Osteocyte (in vitro differentiated cells): ENCODE measurements around the gene PLCH2. TPM values are rescaled to one million over a fixed set of nuclear protein-coding genes. Genes with fewer than 3 reads are reported as not detected.

Experiments used
- DNase-seq: peaks from one replicate; pipeline ENCODE4 v3.0.0; 2021; ENCODE audit warnings: mixed read lengths; ENCODE audit not compliant: unreplicated experiment; ENCODE audit errors: extremely low spot score
- H3K27ac Mint-ChIP-seq: one replicate; pipeline ENCODE4 v1.8.0; 2021; ENCODE audit warnings: mild to moderate bottlenecking, mixed read lengths; ENCODE audit not compliant: unreplicated experiment
- H3K27me3 Mint-ChIP-seq: one replicate; pipeline ENCODE4 v1.8.0; 2021; ENCODE audit warnings: mixed read lengths; ENCODE audit not compliant: unreplicated experiment
- H3K36me3 Mint-ChIP-seq: one replicate; pipeline ENCODE4 v1.8.0; 2021; ENCODE audit warnings: mixed read lengths; ENCODE audit not compliant: unreplicated experiment
- H3K4me1 Mint-ChIP-seq: one replicate; pipeline ENCODE4 v1.8.0; 2021; ENCODE audit warnings: mixed read lengths; ENCODE audit not compliant: unreplicated experiment
- H3K4me3 Mint-ChIP-seq: one replicate; pipeline ENCODE4 v1.8.0; 2021; ENCODE audit warnings: mild to moderate bottlenecking, moderate library complexity, mixed read lengths; ENCODE audit not compliant: unreplicated experiment
- H3K9me3 Mint-ChIP-seq: one replicate; pipeline ENCODE4 v1.8.0; 2021; ENCODE audit warnings: mixed read lengths; ENCODE audit not compliant: unreplicated experiment
- CTCF ChIP-seq: fragments of 200-600 bp; sonication (generic); IDR thresholded peaks from 2 replicates; pipeline ENCODE4 v1.5.0; 2021; ENCODE audit warnings: antibody characterized with exemption, mild to moderate bottlenecking, moderate library complexity
- total RNA-seq: library from RNA; stranded (reverse); gene quantifications from 2 replicates; pipeline ENCODE4 v1.2.1, GENCODE V29; 2021

Gene PLCH2
- total RNA-seq, 1 donor from 2014 or later = 12.6 TPM

- Mint-ChIP-seq H3K27ac (no peak overlapping the region), H3K36me3 (no peaks in the 10 kb centered on the region), H3K4me3 (no peak overlapping the region), H3K27me3 (no peaks in the 10 kb centered on the region), H3K9me3 (no peaks in the 10 kb centered on the region), H3K4me1 (peaks cover 3% of the 10 kb centered on the region)
- DNase-seq = no peak
- TF ChIP-seq CTCF = no peak
Observed at GRCh38 chr1:2506007-2506860, 30.1 kb downstream of the PLCH2 start.

GRCh38 chr1:2506901-2507565, 30.9 kb downstream of the PLCH2 start:
- Mint-ChIP-seq H3K9me3 (no peaks in the 10 kb centered on the region), H3K4me3 (no peak overlapping the region), H3K4me1 (peaks cover 3% of the 10 kb centered on the region), H3K36me3 (peaks cover 2% of the 10 kb centered on the region), H3K27me3 (no peaks in the 10 kb centered on the region), H3K27ac (no peak overlapping the region)
- TF ChIP-seq CTCF = no peak
- DNase-seq = no peak

GRCh38 chr1:2507744-2508155, 31.7 kb downstream of the PLCH2 start:
- H3K36me3 Mint-ChIP-seq = peaks cover 5% of the 10 kb centered on the region

GRCh38 chr1:2508180-2508579, 32.1 kb downstream of the PLCH2 start:
- no peak overlapping the region for H3K27ac Mint-ChIP-seq
- no peak for TF ChIP-seq CTCF
- peaks cover 5% of the 10 kb centered on the region for H3K36me3 Mint-ChIP-seq
- H3K27me3 Mint-ChIP-seq = no peaks in the 10 kb centered on the region
- no peak overlapping the region for H3K4me3 Mint-ChIP-seq
- DNase-seq = no peak
- peaks cover 3% of the 10 kb centered on the region for H3K4me1 Mint-ChIP-seq
- H3K9me3 Mint-ChIP-seq = no peaks in the 10 kb centered on the region

More at GRCh38 chr1:2507744-2508155, 31.7 kb downstream of the PLCH2 start:
- no peak for DNase-seq
- no peak for TF ChIP-seq CTCF
- Mint-ChIP-seq H3K27ac (no peak overlapping the region), H3K27me3 (no peaks in the 10 kb centered on the region), H3K4me3 (no peak overlapping the region), H3K4me1 (peaks cover 3% of the 10 kb centered on the region), H3K9me3 (no peaks in the 10 kb centered on the region)

- Mint-ChIP-seq H3K4me3 (no peak overlapping the region), H3K36me3 (peaks cover 5% of the 10 kb centered on the region), H3K27ac (no peak overlapping the region), H3K27me3 (no peaks in the 10 kb centered on the region), H3K4me1 (peaks cover 3% of the 10 kb centered on the region), H3K9me3 (no peaks in the 10 kb centered on the region)
- no peak for DNase-seq
- TF ChIP-seq CTCF = no peak
Observed at GRCh38 chr1:2508751-2509150, 32.7 kb downstream of the PLCH2 start.
